Measurements from ENCODE around the gene UBL4A.

UBL4A gene

GRCh38 chrX:154481911-154482601 lies 4.4 kb downstream of the UBL4A start:
- DNase-seq: no peak

DNA sequence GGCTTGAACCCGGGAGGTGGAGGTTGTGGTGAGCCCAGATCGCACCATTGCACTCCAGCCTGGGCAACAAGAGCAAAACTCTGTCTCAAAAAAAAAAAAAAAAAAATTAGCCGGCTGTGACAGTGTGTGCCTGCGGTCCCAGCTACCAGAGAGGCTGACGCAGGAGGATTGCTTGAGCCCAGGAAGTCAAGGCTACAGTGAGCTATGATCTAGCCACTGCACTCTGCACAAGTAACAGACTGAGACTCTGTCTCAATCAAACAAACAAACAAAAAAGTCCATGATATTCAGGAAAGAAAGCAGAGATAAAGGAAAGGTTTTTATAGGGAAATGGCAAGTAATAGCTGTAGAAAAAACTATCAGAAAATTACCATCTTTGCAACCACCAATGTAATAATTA lies 5.2 kb downstream of the UBL4A start:
- no peak for DNase-seq

DNA sequence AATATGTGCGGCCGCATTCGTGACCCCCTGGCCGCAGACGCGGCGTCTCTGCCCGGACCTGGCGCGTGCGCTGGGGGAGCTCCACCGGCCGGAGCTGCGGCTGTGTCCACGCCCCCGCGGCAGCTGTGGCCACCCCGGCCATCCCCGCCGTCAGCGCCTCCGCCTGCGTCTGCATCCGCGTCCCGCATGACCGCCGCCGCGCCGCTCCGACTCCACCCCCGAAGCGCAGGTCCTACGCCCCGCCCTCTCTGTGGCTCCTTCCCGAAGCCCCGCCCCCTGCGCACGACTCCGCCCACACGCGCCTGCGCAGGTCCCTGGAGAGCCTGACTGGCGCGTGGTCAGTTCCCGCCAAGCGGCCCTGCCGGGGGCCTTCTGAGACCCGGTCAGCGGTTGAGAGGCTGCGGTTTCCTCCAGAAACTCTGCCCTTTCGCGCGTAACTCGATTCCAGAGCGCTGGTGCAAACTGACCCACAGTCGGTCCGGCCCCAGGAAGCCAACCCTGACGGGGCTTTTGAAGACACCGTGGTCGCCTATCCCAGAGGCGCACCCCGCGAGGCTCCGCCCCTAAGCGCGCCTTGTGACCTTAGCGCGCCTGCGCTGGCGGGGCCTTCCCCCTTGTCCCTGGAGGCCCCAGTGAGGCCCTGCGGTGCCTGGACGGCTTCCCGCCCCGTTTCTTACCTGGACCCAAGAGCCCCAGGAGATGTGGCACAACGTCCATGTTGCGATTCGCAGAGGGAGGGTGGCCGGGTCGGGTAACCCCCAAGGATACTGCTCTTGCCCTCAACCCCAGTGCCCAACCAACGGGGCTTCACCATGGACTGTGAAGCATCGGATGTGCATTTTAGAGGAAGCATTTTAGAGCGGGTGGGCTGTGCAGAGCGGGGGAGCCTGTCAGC lies 7.4 kb downstream of the UBL4A start, which contains the start of gene LAGE3:
Gene LAGE3, minus strand, starts transcription at position 554 of the 895 bp plus-strand sequence. Its CDS starts 366 bp downstream, at position 188.
- peak; percentile 91 for DNase-seq

- no peak for DNase-seq
These were observed 8.4 kb downstream of the UBL4A start for GRCh38 chrX:154477891-154478477.

DNA sequence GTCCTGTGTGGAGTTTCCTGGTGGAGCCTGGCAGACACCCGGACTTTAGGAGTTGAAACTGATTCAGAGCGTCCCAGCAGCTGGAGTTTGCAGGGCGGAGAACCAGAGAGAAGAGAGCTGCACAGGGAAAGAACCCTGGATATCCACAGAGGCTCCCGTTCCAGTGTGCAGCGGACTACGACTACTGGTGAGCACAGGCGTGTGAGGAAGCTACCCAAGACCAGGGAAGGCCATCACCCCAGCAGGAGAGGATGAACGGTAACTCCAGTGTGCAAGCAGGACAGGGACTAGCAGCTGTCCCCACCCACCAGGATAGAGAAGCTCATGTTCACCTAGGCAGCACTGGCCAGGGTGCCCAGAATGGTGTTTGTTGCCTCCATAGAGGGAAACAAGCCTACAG lies 9.6 kb downstream of the UBL4A start:
- no peak for DNase-seq

DNA sequence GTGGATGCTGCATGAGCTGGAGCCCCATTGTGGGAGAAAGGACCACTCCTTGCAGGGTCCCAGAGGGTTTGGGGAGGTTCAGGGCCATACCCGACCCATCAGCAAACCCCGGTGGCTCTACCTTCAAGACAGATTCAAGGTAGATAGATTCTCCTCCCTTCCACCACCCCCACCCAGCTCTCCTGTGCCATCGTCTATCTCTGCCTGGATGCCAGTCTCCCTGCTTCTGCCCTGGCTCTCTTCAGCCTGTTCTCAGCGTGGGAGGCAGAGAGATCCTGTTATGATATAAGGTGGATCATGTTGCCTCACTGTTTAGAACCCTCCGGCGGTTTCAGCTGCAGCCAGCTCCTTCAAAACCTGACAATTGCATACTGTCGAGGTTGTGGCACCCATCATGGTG lies 12.7 kb downstream of the UBL4A start:
- no peak for DNase-seq

GRCh38 chrX:154472685-154473632 lies 13.5 kb downstream of the UBL4A start:
- no peak for DNase-seq

DNA sequence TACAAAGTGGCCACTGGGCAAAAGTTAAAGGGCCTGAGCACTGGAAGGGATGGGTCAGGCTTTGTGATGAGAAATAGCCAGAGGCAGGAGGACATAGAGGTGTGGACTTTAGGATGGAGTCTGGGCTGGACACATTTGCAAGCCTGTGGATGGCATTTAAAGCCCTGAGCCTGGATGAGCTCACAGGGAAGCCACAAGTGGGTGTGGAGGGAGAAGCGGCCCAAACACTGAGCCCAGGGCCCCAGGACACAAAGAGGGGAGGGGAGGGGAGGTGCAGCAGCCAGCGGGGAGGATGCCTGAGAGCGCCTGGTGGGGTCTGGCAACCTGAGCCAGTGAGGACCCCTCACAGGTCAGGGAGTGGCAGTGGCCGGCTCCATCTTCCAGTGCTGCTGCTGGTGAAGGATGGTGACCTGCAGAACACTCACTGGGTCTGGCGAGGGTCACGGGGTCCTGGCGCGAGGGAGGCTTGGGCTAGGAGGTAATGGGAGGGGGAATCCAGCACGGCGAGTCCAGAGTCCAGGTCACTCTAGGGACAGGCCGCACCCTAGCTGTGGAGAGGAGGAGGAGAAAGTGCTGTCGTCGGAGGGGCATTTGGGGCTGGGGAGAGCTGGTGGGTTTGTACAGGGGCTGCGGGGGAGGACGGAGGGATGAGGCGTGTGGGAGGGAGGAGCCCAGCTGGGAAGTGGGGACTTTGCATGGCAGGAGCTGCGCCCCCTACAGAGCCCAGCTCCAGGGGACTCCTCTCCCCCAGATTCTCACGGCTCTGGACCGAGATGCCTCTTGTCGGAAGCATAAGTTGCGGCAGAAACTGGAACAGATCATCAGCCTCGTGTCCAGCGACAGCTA lies 14.4 kb downstream of the UBL4A start:
- no peak for DNase-seq

- no peak for DNase-seq
These were observed 15.4 kb downstream of the UBL4A start for GRCh38 chrX:154470914-154471568.

- no peak for DNase-seq
These were observed 16.0 kb downstream of the UBL4A start for GRCh38 chrX:154470434-154470833.

GRCh38 chrX:154469880-154470279 lies 16.5 kb downstream of the UBL4A start:
- no peak for DNase-seq

GRCh38 chrX:154469114-154469513 lies 17.3 kb downstream of the UBL4A start:
- DNase-seq: no peak

GRCh38 chrX:154468217-154468616 lies 18.2 kb downstream of the UBL4A start:
- DNase-seq: no peak

DNA sequence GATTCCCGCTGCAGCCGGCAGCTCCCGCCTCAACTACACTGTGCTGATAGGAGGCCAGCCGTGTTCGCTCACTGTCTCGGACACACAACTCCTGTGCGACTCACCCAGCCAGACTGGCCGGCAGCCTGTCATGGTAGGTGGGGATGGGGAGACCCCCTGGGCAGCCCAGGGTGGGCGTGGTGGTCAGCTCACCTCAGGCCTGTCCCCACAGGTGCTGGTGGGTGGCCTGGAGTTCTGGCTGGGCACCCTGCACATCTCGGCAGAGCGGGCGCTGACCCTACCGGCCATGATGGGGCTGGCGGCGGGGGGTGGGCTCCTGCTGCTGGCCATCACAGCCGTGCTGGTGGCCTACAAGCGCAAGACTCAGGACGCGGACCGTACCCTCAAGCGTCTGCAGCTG lies 18.9 kb downstream of the UBL4A start:
- DNase-seq: no peak

DNA sequence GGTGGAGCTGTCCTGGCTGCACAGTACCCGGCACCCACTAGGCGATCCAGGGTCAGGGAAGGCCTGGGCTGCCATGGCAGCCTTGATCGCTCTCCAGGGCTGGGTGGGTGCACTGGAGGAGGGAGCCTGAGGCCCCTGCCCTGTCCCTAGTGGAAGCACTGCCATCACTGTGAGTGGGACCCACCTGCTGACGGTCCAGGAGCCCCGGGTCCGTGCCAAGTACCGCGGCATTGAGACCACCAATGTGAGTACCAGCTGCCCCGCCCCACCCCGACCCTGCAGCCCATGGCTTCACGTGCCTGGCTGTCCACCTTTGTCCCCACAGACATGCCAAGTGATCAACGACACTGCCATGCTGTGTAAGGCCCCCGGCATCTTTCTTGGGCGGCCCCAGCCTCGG lies 19.5 kb downstream of the UBL4A start:
- DNase-seq: no peak

DNA sequence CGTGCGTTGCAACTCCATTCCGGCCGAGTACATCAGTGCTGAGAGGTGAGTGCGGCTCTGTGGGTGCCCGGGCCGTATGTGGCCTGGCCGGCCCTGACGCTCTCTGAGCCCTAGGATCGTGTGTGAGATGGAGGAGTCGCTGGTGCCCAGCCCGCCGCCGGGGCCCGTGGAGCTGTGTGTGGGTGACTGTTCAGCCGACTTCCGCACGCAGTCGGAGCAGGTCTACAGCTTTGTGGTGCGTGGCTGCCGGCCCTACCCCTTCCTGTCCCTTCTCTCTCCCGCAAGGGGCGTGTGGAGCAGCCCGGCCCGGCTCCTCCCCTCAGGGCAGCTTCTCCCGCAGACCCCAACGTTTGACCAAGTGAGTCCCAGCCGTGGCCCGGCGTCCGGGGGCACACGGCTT lies 20.4 kb downstream of the UBL4A start:
- no peak for DNase-seq

DNA sequence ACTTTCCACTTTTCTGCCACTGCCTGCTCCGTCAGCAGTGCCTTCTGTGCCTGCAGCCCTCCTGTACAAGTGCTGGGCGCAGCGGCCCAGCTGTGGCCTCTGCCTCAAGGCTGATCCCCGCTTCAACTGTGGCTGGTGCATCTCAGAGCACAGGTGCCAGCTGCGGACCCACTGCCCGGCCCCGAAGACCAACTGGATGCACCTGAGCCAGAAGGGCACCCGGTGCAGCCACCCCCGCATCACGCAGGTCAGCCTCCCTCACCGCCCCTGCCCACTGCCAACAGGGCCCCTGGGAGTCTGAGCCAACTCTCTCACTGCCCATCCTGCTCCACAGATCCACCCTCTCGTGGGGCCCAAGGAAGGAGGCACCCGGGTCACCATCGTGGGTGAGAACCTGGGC lies 20.8 kb downstream of the UBL4A start:
- DNase-seq: no peak

- no peak for DNase-seq
These were observed 21.5 kb downstream of the UBL4A start for GRCh38 chrX:154464806-154465365.

DNA sequence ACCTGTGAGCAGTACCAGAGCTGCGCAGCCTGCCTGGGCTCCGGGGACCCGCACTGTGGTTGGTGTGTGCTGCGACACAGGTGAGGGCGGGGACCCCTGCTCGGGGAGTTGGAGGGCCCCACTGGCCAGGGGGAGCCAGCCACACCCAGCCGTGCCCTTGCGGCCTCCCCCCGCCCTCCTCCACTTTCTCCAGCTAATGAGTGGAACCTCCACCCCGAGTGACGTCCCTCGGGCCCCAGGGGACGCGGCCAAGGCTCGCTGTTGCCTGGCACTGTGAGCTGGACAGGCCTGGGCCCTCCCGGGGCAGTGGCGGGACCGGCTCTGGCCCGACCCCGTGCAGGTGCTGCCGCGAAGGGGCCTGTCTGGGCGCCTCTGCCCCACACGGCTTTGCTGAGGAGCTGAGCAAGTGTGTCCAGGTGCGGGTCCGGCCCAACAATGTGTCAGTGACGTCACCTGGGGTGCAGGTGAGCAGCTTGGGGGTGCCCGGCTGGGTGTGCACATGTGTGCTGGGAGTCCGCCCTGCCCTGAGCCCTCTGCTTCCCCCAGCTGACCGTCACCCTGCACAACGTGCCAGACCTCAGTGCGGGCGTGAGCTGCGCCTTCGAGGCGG lies 22.7 kb downstream of the UBL4A start:
- DNase-seq: no peak

GRCh38 chrX:154462396-154462795 lies 24.0 kb downstream of the UBL4A start:
- DNase-seq: no peak
